ENCODE measurements around the gene GTF2H2C.
"Not testable (repeated sequence)": the region's sequence is repeated elsewhere in the genome, so short reads cannot be mapped to it uniquely, and the experiment has no call there.

The GTF2H2C gene

DNA sequence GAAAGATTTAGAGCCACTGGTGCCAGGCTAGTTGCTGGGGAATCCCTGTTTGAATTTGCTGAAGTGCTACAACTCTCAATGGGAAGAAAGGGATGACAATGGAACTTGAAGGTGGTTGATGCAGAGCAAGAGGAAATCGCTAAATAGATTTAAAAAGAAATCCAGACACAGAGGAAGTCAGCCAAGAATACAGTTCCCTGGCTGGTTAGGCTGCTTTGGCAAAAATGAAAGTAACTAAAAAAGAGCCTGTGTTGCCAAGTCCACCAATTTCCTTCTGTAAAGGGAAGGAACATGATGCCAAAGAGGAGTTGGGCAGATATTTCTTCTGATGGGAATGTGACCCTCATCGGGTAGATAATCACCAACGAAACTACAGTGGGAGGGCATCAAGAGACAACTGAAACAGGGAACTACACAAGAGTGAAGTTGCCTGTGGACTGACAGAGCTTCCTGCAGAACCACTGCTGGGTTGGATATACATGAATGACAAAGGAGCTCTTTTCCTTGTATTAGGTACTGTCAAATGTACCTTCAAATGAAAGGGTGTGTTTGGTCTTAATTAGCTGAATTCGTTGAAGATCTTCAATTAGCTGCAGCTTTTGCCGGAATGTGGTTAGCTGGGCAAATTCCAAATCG, 49.0 kb downstream of the GTF2H2C start:
- not testable (repeated sequence) for H3K4me3 ChIP-seq (ENCODE audit: control insufficient read depth, low read depth, low read length); DNase-seq (ENCODE audit: low read depth)

DNA sequence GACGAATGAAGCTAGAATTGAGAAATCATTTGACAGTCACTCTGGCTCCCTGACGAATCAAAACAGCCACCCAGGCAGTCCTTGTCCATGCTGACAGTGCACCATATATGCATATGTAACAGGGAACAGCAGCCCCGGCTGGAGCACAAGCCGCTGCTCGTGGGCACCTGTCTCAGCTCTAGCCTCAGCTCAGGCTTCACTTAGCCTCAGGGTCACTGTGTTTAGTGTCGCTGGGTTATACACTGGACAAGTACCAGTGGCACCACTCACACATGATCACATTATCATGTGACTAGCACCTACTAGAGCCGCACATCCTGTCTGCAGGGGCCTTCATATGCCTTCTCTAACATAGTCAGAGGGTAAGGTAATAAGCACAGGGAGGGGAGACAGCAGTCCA, 54.9 kb downstream of the GTF2H2C start:
- DNase-seq (ENCODE audit: low read depth); H3K4me3 ChIP-seq (ENCODE audit: control insufficient read depth, low read depth, low read length): not testable (repeated sequence)

DNA sequence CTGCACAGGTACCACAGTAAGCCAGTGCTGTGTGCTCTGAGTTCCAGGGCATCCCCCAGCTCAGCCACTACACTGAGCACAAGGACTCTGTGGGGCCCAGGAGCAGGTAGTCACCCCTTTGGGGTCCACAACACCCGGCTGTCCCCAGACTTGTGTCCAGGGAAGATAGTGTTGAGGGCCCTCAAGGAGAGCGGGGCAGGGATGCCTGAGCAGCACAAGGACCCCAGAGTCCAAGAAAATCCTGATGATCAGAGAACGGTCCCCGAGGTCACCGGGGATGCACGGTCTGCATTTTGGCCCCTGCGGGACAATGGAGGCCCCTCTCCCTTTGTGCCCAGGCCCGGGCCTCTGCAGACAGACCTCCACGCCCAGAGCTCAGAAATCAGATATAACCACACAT, 71.9 kb downstream of the GTF2H2C start:
- DNase-seq (ENCODE audit: low read depth); H3K4me3 ChIP-seq (ENCODE audit: control insufficient read depth, low read depth, low read length): not testable (repeated sequence)

Measured in AG09309 (cell line).